ENCODE data around the gene EIF2S2. TPM values are rescaled to one million over a fixed set of nuclear protein-coding genes. Genes with fewer than 3 reads are reported as not detected.

The EIF2S2 gene
- total RNA-seq, 1 experiment from 2014 or later: 124 TPM

GRCh38 chr20:34065260-34065659, 46.8 kb downstream of the EIF2S2 start:
- no peaks in the 10 kb centered on the region for H3K36me3 Mint-ChIP-seq
- H3K4me3 Mint-ChIP-seq: no peak overlapping the region
- H3K4me1 Mint-ChIP-seq: peaks cover 40% of the 10 kb centered on the region
- ChIA-PET POLR2A (no interaction called here), CTCF (interaction anchor here (0.6 to 0.8 kb wide), 3 partner anchors 9 to 202 kb away, joined by 3 to 4 read pairs (median 3); no protein-coding TSS in a partner anchor)
- no peaks in the 10 kb centered on the region for H3K27me3 Mint-ChIP-seq (ENCODE audit: low read depth)
- DNase-seq (ENCODE audit: low spot score) (no peak), ATAC-seq (no peak)
- TF ChIP-seq USF2 (CRISPR knock-in tag; IDR thresholded peaks at IDR 0.05) (no peak), TEAD4 (CRISPR knock-in tag; IDR thresholded peaks at IDR 0.05) (no peak), SOX15 (CRISPR knock-in tag; IDR thresholded peaks at IDR 0.05) (no peak), NFATC4 (CRISPR knock-in tag; IDR thresholded peaks at IDR 0.05) (no peak), TEAD1 (CRISPR knock-in tag; IDR thresholded peaks at IDR 0.05) (no peak)
- H3K27ac Mint-ChIP-seq: no peak overlapping the region
- H3K9me3 Mint-ChIP-seq: no peaks in the 10 kb centered on the region

GRCh38 chr20:34064286-34064685, 47.8 kb downstream of the EIF2S2 start:
- Mint-ChIP-seq H3K36me3 (no peaks in the 10 kb centered on the region), H3K4me3 (no peak overlapping the region), H3K27me3 (ENCODE audit: low read depth) (no peaks in the 10 kb centered on the region), H3K9me3 (no peaks in the 10 kb centered on the region), H3K27ac (no peak overlapping the region), H3K4me1 (peaks cover 35% of the 10 kb centered on the region)
- DNase-seq (ENCODE audit: low spot score) (no peak), ATAC-seq (no peak)
- TF ChIP-seq IRF2 (CRISPR knock-in tag; IDR thresholded peaks at IDR 0.05; ENCODE audit: borderline replicate concordance, low read depth) (no peak), TEAD1 (CRISPR knock-in tag; IDR thresholded peaks at IDR 0.05) (no peak), ZNF671 (CRISPR knock-in tag; IDR thresholded peaks at IDR 0.05) (no peak), OVOL2 (CRISPR knock-in tag; IDR thresholded peaks at IDR 0.05; ENCODE audit: borderline replicate concordance) (no peak), NR3C1 (CRISPR knock-in tag; conservative IDR thresholded peaks at IDR 0.05; ENCODE audit: low read depth) (no peak), ZNF423 (CRISPR knock-in tag; IDR thresholded peaks at IDR 0.05) (no peak), HMGA2 (CRISPR knock-in tag; IDR thresholded peaks at IDR 0.05) (no peak), ZNF232 (CRISPR knock-in tag; IDR thresholded peaks at IDR 0.05) (no peak), NR1H2 (CRISPR knock-in tag; IDR thresholded peaks at IDR 0.05) (no peak), RORB (CRISPR knock-in tag; IDR thresholded peaks at IDR 0.05) (no peak), MXD4 (CRISPR knock-in tag; IDR thresholded peaks at IDR 0.05; ENCODE audit: borderline replicate concordance) (no peak), SMAD3 (CRISPR knock-in tag; IDR thresholded peaks at IDR 0.05; ENCODE audit: borderline replicate concordance) (no peak), PREB (CRISPR knock-in tag; IDR thresholded peaks at IDR 0.05; ENCODE audit: borderline replicate concordance) (no peak), AFF4 (CRISPR knock-in tag; IDR thresholded peaks at IDR 0.05; ENCODE audit: borderline replicate concordance) (no peak), GTF2I (CRISPR knock-in tag; conservative IDR thresholded peaks at IDR 0.05) (no peak), STAT6 (CRISPR knock-in tag; conservative IDR thresholded peaks at IDR 0.05; ENCODE audit: low read depth) (no peak), USF1 (CRISPR knock-in tag; IDR thresholded peaks at IDR 0.05) (no peak), ZBTB43 (CRISPR knock-in tag; IDR thresholded peaks at IDR 0.05) (no peak), ZNF219 (CRISPR knock-in tag; IDR thresholded peaks at IDR 0.05; ENCODE audit: borderline replicate concordance) (no peak)
- POLR2A ChIA-PET: no interaction called here
- CTCF ChIA-PET: interaction anchor here (2.9 kb wide), 1 partner anchor 201 kb away, joined by 13 read pairs; no protein-coding TSS in a partner anchor

Data from WTC11 (cell line).